HL-60/S4 treated with retinoic acid at 250 ng/mL for 4 days and 3 days (cell line): ENCODE results near the gene IGFL2.
"Not testable (repeated sequence)": the region's sequence is repeated elsewhere in the genome, so short reads cannot be mapped to it uniquely, and the experiment has no call there.

Experiments
- in situ Hi-C: fragments of 300-500 bp; cut with MboI; formaldehyde crosslinking; loops from 2 replicates; pipeline ENCODE4 v1.7.0; 2022; ENCODE audit warnings: low sequenced_read_pairs

Gene IGFL2

DNA sequence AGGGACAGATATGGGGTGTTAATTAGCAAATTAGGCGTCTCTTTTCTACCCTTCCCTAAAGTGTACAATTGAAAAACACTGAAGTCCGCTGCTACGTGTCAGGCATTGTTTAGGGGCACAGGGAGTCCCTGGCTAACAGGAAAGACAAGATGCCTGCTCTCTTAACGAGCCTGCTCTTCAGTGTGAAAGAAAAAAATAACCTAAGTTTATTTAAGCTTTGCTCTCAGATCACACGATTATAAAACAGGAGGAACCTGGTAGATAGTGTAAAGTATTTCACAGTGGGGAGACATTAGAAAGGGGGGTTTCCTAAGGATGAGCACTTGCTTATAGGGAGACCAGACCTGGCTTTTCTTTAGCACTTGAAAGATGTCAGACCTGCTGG, 38.7 kb downstream of the IGFL2 start:
- in situ Hi-C loops, result no loop called here

DNA sequence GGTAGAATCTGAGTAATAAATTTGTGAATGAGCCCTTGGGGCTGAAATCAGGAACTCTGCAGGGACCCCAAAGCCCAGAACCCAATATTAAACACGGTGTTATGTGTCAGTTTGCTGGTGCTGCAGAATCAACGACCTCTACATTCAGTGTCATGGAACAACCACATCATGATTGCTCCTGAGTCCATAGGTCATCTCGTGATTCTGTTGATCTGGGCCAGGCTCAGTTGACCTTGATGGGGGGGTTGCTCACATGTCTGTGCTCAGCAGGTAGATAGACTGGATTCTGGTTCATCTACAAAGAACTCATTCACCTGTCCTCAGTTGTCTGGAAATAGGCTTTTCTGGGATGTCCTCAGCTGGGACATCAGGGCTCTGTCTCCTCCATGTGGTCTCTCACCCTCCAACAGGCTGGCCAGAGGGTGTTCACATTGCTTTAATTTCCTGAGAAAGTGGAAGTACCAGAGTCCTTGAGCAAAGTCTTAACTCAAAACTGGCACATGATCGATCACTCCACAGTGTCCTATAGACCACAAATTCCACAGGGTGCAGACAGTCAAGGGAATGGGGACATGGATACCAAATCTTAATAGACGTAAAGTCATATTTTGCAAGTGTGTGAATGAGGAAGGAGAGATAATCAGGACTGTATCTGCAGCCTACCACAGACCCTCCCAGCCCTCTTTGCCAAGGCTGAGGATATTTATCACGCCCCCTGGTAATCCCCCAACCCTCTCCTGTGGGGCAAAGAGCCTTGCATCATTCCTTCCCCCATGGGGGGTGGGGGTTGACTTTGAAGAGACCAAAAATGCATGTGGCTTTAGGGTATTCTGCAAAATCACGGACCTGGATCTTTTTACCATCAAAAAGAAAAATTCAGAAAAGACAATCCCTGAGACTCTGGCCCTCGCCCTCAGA, 42.2 kb downstream of the IGFL2 start:
- in situ Hi-C loops, result no loop called here

DNA sequence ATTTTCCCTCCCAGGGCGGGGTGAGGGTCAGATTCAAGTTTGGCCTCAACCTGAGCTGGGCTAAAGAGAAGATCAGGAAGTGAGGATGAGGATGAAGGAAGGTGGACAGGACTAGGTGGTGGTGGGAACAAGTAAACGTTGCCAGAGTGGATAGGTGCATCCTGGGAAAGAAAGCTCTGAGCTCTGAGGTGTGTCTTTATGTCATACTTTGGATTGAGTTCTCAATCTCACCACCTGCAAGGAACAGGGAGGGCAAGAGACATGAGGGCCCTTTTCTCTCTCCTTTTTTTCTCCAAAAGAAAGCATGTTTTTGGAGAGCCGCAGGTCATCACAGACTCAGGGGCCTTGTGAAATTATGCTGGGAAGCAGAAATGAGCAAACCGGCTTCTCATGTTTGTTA, 43.3 kb downstream of the IGFL2 start:
- in situ Hi-C loops, result no loop called here

DNA sequence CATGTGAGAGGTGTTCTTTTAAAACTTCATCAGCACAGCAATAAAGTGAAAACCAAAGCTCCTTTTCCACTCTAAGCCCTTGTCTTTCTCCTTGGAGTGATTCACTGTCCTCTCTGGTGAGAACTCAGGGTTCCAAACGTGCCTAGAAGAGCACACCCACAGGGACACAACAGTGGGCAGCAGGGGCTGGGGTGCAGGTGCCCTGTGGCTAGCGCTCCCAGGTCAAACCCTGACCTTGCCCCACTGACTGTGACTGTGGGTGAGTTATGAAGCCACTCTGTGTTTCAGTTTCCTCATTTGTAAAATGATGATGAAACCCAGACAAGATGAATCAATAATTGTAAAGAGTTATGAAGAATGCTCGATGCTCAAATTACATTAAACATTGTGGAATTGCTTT, 43.9 kb downstream of the IGFL2 start:
- in situ Hi-C loops, result no loop called here

DNA sequence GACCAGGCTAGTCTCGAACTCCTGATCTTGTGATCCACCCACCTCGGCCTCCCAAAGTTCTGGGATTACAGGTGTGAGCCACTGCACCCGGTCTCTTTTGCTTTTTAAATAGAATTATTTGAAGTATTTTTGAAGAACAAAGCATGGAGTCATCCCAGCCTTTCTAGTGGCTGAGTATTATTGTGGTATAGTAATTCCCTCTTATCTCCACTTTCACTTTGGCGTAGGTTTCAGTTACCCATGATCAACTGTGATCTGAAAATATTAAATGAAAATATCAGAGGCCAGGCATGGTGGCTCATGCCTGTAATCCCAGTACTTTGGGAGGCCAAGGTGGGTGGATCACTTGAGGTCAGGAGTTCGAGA, 44.6 kb downstream of the IGFL2 start:
- in situ Hi-C loops, result not testable (repeated sequence)

DNA sequence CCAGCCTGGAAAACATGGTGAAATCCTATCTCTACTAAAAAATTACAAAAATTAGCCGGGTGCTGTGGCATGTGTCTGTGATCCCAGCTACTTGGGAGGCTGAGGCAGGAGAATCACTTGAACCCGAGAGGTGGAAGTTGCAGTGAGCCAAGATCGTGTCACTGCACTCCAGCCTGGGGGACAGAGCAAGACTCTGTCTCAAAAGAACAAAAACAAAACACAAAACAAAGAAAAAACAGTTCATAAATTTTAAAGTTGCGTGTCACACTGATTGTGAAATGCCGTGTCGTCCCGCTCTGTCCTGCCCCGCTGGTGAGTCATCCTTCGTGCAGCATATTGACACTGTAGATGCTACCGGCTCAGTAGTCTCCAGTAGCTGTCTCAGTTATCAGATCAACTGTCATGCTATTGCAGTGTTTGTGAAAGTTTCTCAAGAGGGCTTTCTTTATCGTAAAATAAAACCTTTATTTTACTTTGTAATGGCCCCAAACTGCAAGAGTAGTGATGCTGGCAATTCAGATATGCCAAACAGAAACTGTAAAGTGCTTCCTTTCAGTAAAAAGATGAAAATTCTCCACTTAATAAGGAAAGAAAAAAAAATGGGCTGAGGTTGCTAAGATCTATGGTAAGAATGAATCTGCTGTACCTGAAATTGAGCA, 45.1 kb downstream of the IGFL2 start:
- in situ Hi-C loops, result no loop called here

DNA sequence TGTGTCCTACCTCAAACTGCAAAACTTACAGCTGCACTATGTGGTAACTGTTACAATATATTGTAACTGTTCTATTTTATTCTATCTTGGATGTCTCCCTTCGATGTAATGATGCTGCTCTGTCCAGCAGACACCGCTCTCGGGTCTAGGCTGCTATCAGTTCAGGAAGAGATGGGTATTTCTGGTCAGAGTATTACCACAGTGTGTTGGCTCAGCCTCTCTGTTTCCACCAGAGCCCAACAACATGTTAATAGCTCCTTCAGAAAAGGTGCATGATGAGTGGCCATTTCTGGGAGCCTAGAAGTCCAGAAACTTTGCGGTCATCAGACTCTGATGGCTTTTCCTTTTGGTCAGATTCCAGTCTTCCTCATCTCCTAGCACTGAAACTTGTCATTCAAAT, 45.6 kb downstream of the IGFL2 start:
- in situ Hi-C loops, result no loop called here

DNA sequence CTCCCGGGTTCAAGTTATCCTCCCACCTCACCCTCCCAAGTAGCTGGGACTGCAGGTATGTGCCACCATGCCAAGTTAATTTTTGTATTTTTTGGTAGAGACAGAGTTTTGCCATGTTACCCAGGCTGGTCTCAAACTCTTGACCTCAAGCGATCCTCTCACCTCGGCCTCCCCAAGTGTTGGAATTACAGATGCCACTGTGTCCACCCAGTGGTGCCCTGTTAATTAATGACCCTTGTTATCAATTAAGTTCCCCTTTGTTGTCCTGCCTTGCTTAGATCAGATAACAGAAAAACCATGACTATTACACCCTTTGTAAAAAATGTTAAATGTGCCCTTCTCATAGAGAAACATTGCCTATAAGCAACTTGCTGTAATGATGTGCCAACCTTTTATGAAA, 47.1 kb downstream of the IGFL2 start:
- in situ Hi-C loops, result no loop called here

DNA sequence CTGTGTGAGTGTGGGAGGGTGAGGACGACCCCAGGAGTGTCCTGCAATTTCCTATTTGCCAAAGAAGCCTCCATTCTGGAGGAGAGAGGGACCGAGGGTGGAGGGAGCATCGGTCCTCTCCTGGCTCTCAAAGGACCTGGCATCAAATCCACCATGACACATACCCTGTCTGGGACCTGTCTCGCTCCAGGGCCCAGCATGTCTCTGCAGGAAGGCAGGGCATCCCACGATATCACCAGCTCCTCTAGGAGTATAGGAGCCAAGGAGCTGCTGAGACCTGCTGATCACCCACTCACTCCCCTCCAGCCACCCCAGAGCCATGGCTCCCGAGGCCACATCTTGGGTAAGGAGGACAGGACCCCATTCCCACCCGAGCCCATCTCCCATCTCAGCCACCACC, 47.9 kb downstream of the IGFL2 start:
- in situ Hi-C loops, result not testable (repeated sequence)

DNA sequence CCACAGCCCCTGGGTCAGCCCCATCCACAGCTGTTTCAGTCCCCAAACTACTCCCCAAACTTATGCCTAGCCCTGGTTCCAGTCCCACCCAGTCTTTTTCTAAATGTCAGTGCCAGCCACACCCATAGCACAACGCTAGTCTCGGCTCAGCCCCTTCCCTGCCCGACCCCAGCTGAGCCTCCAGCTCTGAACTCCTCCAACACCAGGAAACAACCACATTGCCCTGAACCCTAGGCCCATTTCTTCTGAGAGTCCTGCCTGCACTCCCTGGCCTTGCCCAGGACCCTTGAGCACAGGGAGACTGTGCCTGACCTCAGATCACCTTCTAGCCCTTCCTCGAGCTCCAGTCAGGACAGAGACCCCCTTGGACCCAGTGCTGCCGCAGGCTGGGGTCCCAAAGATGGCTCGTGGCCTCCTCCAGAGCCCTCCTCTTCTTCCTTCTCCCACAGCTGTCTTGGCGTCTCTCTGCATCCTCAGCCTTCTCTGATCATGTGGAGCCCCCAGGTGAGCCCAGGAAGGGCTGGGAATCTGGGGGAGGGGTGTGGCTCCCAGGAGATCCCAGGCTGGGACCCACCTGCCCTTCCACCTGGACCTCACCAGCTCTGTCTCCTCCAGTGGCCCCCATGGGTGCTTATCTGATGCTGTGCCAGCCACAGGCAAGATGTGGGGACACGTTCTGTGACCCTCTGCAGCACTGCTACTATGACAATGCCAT, 48.5 kb downstream of the IGFL2 start:
- in situ Hi-C loops, result no loop called here

DNA sequence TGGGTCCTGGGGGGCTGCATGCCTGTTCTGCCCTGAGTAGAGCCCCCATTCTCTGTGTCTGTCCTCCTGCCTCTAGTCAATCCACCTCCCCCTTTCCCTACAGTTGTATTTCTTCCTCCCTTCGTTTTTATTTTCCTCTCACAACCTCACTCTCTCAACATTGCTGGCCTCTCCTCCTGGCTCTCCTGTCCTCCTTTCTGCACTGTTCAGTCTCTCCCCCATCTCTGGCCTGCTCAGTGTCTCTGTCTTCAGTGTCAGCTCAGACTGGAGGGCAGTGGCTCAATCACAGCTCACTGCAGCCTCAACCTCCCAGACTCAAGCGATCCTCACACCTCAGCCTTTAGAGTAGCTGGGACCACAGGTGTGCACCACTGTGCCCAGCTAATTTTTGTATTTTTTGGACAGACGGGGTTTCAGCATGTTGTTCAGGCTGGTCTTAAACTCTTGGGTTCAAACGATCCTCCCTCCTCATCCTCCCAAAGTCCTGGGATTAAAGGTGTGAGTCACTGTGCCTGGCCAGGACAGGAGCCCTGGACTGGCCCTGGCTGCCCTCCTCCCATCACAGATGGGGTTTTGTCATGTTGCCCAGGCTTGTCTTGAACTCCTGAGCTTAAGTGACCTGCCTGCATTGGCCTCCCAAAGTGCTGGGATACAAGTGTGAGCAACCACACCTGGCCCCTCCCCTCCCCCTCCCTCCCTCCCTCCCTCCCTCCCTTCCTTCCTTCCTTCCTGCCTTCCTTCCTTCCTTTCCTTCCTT, 49.5 kb downstream of the IGFL2 start:
- in situ Hi-C loops, result no loop called here

DNA sequence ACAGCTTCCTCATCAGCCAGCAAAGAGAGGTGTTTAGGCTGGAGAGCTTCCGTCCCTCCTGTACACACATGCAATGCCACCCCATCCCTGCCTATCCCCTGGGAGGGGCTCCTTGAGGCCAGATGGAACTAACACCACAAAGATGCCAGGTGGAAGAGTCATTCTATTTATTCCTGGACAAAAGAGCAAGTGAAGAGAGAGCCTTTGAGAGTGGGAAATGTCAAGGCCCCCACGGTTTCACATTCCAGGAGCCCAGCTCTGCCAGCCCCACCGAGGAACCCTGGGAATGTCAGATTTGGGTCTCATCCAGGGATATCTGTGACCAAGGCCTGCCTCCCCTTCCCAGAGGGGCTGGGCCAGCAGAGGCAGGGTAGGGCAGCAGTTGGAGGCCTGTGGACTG, 50.7 kb downstream of the IGFL2 start:
- in situ Hi-C loops, result no loop called here

DNA sequence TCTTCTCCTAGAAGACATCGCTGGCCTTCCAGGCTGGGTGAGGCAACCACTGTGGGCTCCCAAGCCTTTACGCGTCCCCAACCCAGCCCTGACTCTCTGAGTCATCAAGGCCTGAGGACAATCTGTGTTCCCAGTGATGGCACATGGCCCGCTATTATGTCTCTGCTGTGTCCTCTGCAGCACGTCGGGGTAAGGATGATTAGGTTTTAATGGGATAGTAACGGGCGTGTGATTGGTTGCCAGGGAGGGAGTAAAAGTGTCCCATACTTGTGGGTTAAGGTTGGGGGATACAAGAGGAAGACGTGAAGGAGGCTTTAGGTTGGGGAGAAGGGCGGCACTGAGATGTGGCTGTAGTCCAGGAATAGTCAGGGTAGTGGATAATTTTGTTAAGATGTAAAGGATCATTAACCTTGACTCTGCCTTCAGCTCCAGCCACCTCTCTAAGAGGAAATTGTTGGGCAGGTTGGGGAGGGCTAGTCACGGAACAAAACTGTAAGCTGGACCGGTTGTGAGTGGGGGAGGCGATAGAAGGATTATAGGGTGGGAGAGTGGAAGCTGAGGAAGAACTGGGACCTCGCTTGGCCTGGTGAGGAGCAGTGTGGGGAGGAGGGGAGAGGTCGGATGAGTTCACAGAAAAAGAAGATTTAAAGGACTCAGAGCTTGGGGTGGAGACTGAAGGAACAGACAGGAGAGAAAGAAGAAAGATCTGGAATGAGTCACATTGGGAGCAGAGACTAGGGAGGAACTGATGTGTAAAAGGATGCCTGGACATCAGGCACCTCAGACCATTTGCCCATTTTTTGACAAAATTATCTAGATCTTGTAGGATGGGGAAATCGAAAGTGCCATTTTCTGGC, 53.6 kb downstream of the IGFL2 start:
- in situ Hi-C loops, result no loop called here

DNA sequence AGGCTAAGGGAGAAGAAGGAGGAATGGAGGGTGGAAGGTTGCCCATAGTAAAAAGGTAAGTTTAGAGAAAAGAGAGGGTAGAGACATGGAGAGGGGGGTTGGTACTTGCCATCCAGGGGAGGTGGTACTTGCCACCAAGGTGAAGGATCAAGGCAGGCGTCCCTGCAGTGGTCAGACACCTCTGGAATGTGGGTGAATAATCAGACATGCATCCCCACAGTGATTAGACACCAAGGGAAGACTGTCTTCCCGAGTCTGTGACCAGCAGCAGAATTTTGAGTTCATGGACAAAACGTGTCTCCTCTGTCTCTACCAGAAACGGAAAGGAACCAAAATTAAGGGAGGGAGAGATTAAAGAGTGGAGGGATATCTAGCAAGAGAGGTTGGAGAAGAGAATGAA, 54.4 kb downstream of the IGFL2 start:
- in situ Hi-C loops, result no loop called here

DNA sequence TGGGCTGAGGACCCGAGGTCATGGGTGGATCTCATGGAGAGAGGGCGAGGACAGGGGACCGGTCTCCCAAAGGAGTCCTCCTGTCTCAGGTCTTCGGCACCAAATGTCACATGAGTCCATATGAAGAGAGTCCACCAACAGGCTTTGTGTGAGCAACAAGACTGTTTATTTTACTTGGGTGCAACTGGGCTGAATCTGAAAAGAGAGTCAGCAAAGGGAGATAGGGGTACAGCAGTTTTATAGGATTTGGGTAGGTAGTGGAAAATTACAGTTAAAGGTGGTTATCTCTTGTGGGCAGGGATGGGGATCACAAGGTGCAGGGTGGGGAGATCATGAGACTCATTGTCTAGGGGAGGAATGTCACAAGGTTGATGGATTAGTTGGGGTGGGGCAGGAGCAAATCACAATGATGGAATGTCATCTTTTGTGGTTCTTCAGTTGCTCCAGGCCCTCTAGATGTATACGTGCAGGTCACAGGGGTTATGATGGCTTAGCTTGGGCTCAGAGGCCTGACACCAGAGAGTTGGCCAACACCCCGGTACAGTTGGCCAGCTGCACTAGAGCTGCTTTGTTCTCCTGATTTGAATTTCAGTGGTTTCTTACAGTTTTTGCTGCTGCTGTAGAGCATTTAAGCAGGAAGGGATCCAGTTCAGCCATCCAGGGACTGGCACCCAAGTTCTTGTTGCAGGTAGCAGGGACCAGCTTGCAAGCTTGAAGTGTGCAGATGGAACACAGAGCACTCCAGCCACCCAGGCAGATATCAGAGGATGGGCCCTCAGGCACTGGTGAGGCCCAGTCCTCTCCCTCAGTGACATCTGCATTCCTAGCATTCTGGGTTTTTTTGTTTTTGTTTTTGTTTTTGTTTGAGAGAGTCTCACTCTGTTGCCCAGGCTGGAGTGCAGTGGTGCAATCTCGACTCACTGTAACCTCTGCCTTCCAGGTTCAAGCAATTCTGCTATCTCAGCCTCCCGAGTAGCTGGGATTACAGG, 55.1 kb downstream of the IGFL2 start:
- in situ Hi-C loops, result no loop called here

DNA sequence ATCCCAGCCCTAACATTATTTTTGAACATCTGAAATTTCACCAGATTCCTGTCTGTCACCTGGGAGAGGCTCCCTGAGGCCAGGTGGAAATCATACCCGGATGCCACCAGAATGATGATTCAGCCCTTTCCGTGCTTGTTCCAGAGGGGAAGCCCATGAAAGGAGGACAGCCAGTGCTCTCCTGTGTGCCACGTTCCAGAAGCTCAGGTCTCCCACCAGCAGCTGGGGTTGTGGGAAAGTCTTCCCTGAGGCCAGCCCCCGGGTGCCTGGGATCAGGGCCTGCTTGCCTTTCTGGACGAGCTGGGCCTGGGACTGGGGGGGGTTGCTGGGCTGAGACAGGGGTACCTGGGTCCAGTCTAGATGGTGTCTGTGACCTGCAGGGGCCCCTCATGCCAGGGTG, 56.0 kb downstream of the IGFL2 start:
- in situ Hi-C loops, result no loop called here

DNA sequence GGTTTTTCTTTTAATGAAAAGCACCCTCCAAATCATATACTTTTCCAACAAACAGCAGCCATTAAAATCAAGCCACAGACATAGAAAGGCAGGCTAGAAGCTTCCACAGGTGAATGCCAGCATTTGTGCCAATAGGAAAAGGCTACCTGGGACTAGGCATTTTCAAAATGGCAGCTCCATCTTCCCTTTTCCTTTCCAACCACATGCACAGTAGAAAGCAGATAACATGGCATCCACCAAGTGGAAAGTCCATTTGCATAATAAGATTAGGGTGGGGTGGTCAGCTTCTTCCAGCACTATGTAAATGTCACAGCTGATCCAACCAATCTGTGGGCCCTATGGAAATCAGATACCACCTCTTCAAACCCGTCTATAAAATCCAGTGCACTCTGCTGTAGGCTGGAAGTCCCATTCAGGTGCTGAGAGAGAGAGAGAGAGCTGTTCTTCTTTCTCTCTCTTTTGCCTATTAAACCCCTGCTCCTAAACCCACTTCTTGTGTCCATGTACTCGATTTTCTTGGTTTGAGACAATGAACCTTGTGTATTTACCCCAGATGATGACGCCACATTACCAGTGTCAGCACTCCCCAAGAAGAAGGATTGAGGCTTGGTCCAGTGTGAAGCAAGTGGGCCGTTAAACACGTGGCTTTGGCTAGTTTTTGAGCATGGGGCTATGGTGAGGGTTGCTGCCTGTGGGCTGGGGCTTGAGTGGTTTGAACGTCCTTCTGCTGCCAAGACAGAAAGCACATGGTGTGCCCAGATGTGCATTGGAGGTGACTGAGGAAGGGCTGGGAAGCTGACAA, 57.3 kb downstream of the IGFL2 start:
- in situ Hi-C loops, result no loop called here

DNA sequence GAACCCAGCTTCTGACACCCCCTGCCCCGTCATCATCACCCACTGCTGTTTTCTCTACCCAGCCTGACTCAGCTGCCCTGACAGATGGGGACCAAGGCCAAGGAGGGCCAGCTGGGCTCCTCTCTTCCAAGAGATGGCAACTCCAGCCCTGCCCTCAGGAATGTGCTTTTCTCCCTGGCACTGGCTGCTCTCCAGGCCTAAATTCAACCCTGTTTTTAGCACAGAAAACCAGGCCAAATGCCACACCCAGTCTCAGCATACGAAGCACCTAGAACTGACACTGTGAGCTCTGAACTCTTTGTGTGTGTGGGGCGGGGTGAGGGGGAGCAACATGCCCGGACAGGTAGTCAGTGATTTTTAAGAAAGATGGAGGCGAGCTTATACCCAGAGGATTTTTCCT, 58.1 kb downstream of the IGFL2 start:
- in situ Hi-C loops, result no loop called here
